ENCODE data around the gene TBC1D23.

GRCh38 chr3:100299016-100299415 is 38.2 kb downstream of the TBC1D23 start:
- TF ChIP-seq POLR2A (IDR thresholded peaks at IDR 0.05) = no peak
- TF ChIP-seq, protein P1, sequence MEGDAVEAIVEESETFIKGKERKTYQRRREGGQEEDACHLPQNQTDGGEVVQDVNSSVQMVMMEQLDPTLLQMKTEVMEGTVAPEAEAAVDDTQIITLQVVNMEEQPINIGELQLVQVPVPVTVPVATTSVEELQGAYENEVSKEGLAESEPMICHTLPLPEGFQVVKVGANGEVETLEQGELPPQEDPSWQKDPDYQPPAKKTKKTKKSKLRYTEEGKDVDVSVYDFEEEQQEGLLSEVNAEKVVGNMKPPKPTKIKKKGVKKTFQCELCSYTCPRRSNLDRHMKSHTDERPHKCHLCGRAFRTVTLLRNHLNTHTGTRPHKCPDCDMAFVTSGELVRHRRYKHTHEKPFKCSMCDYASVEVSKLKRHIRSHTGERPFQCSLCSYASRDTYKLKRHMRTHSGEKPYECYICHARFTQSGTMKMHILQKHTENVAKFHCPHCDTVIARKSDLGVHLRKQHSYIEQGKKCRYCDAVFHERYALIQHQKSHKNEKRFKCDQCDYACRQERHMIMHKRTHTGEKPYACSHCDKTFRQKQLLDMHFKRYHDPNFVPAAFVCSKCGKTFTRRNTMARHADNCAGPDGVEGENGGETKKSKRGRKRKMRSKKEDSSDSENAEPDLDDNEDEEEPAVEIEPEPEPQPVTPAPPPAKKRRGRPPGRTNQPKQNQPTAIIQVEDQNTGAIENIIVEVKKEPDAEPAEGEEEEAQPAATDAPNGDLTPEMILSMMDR (IDR thresholded peaks at IDR 0.05) = no peak

Data from uterus (tissue), 2 donors.